Adipocyte (in vitro differentiated cells): Measurements from ENCODE around the gene RNF121.

Experiments used
- DNase-seq: peaks from one replicate; pipeline ENCODE4 v3.0.0-alpha.2; 2015; ENCODE audit warnings: low read depth
- H3K27me3 ChIP-seq: replicated peaks from 2 replicates; pipeline ENCODE4 v1.7.0; 2013; ENCODE audit warnings: mild to moderate bottlenecking, low read length, moderate library complexity; ENCODE audit not compliant: control insufficient read depth, insufficient read depth
- H3K36me3 ChIP-seq: 2 replicates; pipeline ENCODE4 v1.7.0; 2013; ENCODE audit warnings: low read length, mild to moderate bottlenecking, moderate library complexity; ENCODE audit not compliant: control insufficient read depth, insufficient read depth, severe bottlenecking
- H3K4me1 ChIP-seq: 2 replicates; pipeline ENCODE4 v1.7.0; 2013; ENCODE audit warnings: mild to moderate bottlenecking, low read length, moderate library complexity; ENCODE audit not compliant: control insufficient read depth, insufficient read depth
- H3K4me3 ChIP-seq: 2 replicates; pipeline ENCODE4 v1.7.0; 2013; ENCODE audit warnings: mild to moderate bottlenecking, low read length, moderate library complexity
- H3K9ac ChIP-seq: 2 replicates; pipeline ENCODE4 v1.7.0; 2013; ENCODE audit warnings: mild to moderate bottlenecking, low read length, moderate library complexity
- H3K9me3 ChIP-seq: 2 replicates; pipeline ENCODE4 v1.7.0; 2013; ENCODE audit warnings: mild to moderate bottlenecking, low read length, moderate library complexity; ENCODE audit not compliant: control insufficient read depth

The RNF121 gene

DNA sequence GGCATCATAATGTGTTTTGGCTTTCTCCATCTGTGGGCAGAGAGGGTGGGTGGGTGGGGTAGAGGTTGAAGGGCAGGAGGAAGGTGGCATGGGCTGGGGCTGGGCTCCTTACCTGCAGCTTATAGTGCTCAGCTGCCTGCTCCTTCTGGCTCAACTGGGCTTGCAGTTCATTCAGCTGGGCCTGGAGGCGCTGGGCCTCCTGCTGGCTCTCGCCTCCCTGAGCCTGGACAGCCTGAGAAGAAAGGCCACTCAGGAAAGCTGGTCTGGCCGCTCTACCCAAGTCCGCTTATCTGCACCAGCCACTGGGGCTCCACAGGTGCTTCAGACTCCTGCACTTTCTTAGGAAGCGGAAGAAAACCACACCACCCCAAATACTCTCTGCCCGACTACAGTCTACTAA lies 80.3 kb downstream of the RNF121 start:
- peaks cover 94% of the 10 kb centered on the region for H3K36me3 ChIP-seq
- H3K9ac ChIP-seq = no peak overlapping the region
- H3K4me3 ChIP-seq = no peak overlapping the region
- DNase-seq = no peak
- peaks cover 31% of the 10 kb centered on the region for H3K4me1 ChIP-seq
- H3K9me3 ChIP-seq = no peaks in the 10 kb centered on the region
- no peaks in the 10 kb centered on the region for H3K27me3 ChIP-seq

- no peak overlapping the region for H3K9ac ChIP-seq
- H3K4me1 ChIP-seq = peaks cover 38% of the 10 kb centered on the region
- DNase-seq = no peak
- peaks cover 94% of the 10 kb centered on the region for H3K36me3 ChIP-seq
- no peaks in the 10 kb centered on the region for H3K27me3 ChIP-seq
- no peak overlapping the region for H3K4me3 ChIP-seq
- H3K9me3 ChIP-seq = no peaks in the 10 kb centered on the region
These were observed 81.8 kb downstream of the RNF121 start for GRCh38 chr11:72010529-72011233.

DNA sequence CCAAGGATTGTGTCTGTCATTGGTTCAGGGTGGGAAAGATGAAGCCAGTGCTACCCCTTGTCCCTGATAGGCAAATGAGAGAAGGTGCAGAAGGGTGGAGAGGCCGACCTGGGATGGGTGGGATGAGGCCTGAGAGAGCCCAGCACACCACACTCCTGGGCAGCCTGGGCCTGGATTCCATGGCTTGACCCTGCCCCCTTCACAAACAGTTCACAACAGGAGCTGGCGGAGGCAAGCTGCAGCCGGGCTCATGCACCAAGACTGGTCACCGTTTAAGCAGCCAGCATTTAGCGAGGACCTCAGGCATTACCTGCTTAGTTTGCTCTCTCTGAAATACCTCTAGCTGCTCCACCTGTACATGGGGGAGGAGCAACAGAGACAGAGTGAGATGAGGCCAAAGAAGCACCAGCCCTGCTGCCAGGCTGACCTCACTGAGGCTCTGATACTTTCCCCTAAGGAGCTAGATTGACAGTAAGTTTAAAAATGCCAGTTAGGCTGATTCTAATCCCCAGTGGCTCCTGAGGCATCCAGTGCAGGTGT lies 83.3 kb downstream of the RNF121 start:
- peaks cover 94% of the 10 kb centered on the region for H3K36me3 ChIP-seq
- no peak overlapping the region for H3K4me3 ChIP-seq
- no peaks in the 10 kb centered on the region for H3K27me3 ChIP-seq
- H3K9me3 ChIP-seq = no peaks in the 10 kb centered on the region
- H3K4me1 ChIP-seq = peaks cover 38% of the 10 kb centered on the region
- H3K9ac ChIP-seq = no peak overlapping the region
- no peak for DNase-seq

- peaks cover 38% of the 10 kb centered on the region for H3K4me1 ChIP-seq
- H3K9ac ChIP-seq = peak overlapping the region; percentile 28
- no peaks in the 10 kb centered on the region for H3K27me3 ChIP-seq
- DNase-seq = no peak
- H3K9me3 ChIP-seq = no peaks in the 10 kb centered on the region
- peaks cover 94% of the 10 kb centered on the region for H3K36me3 ChIP-seq
- no peak overlapping the region for H3K4me3 ChIP-seq
These were observed 84.3 kb downstream of the RNF121 start for GRCh38 chr11:72012897-72013721.

DNA sequence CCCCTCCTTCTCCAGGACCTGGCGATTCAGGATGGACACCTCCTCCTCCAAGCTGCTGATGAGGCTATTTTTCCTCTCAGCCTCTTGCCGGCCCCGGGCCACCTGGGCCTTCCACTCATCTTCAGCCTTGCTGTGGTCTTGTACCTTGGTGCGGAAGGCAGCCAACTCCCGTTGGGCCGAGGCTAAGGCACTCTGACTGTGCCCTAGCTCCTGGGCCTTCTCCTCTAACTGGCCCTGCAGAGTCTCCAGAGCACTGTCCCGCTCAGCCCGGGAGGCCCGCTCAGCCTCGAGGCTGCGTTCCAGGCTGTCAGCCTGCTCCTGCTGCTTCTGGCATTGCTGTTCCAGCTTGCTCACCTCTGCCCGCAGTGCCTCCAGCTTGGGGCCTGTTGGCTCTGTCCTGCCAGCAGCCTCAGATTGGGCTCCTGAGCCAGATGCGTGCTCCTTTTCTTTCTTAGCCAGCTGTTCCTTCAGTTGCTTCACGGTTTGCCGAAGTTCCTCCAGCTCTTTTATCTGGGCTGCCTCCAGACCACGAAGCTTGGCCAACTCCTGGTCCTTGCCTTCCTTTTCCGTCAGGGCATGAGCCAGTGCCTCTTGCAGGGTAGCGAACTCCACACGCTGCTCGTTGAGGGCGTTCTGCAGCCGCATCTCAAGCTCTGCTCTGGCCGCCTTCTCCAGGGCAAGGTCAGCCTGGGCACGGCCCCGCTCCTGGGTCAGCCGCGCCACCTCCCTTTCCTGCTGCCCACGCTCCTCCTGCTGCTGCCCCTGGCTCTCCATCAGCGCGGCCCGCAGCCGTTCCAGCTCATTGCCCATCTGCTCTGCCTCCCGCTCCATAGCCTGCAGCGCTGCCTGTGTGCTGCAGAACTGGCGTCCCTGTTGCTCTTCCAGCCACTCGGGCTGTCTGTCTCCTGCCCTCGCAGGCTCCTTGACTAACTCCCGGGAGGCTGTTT lies 85.2 kb downstream of the RNF121 start:
- Histone ChIP-seq H3K9ac (peak overlapping the region; percentile 28), H3K4me3 (no peak overlapping the region), H3K27me3 (no peaks in the 10 kb centered on the region), H3K9me3 (no peaks in the 10 kb centered on the region), H3K36me3 (peaks cover 95% of the 10 kb centered on the region), H3K4me1 (peaks cover 38% of the 10 kb centered on the region)
- no peak for DNase-seq

DNA sequence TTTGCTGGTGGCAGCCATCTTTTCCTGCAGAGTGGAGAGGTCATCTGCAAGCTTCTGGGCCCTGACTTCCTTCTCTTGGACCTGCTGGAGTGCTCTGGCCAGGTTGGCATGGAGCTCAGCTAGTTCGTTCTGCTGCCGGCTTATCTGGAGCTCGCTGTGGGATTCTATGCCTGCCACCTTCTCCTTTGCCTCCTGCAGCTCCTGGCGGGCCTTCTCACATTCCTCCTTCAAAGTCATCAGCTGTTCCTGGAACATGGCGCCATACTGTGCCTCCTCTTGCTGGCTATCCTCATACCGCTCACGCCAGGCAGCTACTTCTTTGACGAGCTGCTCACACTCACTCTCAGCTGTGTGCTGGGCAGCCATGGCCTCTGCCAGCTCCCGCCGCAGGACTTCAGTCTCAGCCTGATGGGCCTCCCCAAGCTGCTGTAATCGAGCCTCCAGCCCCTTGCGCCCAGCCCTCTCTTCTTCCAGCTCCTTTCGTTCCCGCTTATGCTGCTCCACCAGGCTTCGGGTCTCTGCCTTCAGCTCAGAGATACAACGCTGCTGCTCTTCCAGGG lies 86.0 kb downstream of the RNF121 start:
- Histone ChIP-seq H3K36me3 (peaks cover 96% of the 10 kb centered on the region), H3K9ac (no peak overlapping the region), H3K9me3 (no peaks in the 10 kb centered on the region), H3K27me3 (no peaks in the 10 kb centered on the region), H3K4me1 (peaks cover 38% of the 10 kb centered on the region), H3K4me3 (no peak overlapping the region)
- DNase-seq = no peak

GRCh38 chr11:72015511-72016061 lies 86.7 kb downstream of the RNF121 start:
- Histone ChIP-seq H3K4me1 (peaks cover 35% of the 10 kb centered on the region), H3K27me3 (no peaks in the 10 kb centered on the region), H3K9ac (no peak overlapping the region), H3K36me3 (peaks cover 96% of the 10 kb centered on the region), H3K9me3 (no peaks in the 10 kb centered on the region), H3K4me3 (no peak overlapping the region)
- no peak for DNase-seq

DNA sequence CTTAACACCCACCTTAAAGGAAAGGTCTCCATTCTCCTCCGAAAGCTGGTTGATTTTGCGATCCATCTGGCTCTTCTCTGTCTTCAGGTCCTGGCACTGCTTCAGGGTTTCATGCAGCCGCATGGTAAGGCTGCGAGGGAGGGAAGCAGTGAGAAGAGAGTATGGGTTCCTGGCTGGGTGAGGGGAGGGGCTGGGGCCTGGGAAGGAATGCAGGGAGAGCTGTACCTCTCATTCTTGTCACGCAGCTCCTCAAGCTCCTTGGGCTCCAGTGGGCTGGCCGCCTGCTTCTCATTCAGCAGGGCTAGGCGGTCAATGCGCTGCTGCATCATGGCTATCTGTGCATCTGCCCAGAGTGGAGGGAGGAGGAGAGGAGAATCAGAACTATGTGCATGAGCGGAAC lies 89.3 kb downstream of the RNF121 start:
- H3K9me3 ChIP-seq = no peaks in the 10 kb centered on the region
- peaks cover 100% of the 10 kb centered on the region for H3K36me3 ChIP-seq
- H3K4me1 ChIP-seq = peaks cover 17% of the 10 kb centered on the region
- no peak for DNase-seq
- H3K9ac ChIP-seq = no peak overlapping the region
- H3K4me3 ChIP-seq = no peak overlapping the region
- no peaks in the 10 kb centered on the region for H3K27me3 ChIP-seq

DNA sequence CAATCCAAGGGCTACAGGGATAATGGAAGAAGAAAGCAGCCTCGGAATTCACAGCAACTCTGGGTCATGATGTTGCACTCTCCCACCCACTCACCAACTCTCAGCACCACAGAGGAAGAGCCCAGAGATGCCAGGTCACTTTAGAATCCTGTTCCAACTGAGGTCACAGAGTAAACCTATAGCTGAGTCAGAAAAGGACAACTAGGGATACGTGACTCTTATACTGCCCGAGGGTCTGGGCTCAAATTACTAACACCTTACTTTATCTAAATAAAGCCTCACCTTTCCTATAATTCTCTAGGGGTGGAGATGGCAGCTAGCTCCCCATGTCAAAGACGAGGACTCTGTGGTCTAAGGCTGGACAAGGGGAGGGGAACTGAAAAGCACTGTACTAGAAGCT lies 94.5 kb downstream of the RNF121 start:
- Histone ChIP-seq H3K9ac (no peak overlapping the region), H3K27me3 (no peaks in the 10 kb centered on the region), H3K9me3 (no peaks in the 10 kb centered on the region), H3K4me3 (no peak overlapping the region), H3K36me3 (peaks cover 86% of the 10 kb centered on the region), H3K4me1 (peaks cover 16% of the 10 kb centered on the region)
- DNase-seq = no peak

DNA sequence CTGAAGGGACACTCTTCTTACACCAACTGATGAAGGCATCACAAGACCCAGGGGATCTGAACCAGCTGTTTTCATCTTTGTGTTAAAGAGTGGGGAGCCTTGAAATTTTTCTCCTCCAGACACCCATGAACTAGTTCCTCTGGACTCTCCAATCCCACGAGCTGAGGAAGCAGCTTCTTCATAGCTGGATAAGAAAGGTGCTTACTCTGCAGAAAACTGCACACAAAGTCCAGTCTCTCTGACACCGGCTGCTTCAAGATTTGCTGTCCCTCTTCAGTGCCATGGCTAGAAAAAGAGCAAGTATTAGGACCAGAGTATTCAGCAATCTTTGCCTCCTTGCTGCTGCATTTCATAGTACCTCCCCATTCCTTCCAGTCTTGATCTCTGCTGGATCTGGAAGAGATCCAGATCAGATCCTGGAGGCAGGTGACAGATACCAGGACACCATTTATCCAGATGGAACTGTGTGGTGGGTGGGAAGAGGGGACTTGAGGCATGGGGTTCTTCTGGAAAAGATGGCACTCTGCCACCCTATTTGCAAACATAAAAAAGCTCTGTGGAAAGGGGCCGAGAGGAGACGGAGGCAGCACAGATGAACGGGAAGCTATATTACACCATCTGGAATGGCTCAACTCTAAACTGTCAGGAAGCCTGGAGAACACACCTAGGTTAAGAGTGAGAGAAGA lies 95.4 kb downstream of the RNF121 start:
- no peaks in the 10 kb centered on the region for H3K27me3 ChIP-seq
- H3K9ac ChIP-seq = peak overlapping the region; percentile 60
- DNase-seq = no peak
- H3K4me1 ChIP-seq = peaks cover 16% of the 10 kb centered on the region
- no peaks in the 10 kb centered on the region for H3K9me3 ChIP-seq
- no peak overlapping the region for H3K4me3 ChIP-seq
- peaks cover 86% of the 10 kb centered on the region for H3K36me3 ChIP-seq
